NCI-H82 treated with DMSO at 0.1 percent for 48 hours (cell line): ENCODE results near the gene SIX1.

ENCODE experiments used
- DNase-seq: peaks from one replicate; lab custom pipeline; 2025; ENCODE audit not compliant: unreplicated experiment; lab: John Stamatoyannopoulos, UW

The SIX1 gene

DNA sequence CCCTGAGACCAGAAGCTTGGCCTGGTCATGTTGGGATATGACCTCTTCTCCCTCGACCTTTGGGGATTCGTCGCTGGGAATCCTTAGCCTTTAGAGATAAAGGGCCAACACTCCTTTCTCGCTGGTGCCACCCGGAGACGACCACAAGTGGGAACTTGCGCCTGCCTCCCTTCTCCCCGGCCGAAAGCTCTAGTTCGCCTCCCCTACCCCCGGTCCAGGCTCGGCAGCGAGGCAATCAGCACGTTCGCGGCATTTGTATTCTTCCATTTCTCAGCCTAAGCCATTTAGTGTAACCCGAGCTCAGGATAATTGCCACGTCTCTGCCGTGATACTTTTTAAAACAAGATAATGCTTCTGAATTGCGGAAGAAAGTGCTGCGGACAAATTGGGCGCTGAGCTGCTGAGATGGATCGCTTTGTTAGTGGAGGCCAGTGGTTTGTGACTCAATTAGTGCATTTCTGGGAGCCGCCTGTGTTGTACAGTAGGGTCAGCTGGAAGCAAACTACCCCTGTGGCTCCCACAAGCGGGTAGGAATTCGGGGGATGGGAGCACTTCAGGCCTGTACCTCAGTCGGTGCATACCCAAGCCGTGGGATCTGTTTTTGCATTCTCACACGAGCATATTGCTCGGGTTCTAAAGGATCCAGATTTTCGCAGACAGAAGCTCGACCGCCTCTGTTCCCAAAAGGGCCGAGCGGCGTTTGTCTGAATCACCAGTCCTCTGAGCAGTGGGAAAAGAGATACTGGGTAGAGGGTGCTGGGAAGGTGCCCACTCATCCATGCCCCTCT, 6.8 kb upstream of the SIX1 start:
- peak; percentile 76 for DNase-seq

DNA sequence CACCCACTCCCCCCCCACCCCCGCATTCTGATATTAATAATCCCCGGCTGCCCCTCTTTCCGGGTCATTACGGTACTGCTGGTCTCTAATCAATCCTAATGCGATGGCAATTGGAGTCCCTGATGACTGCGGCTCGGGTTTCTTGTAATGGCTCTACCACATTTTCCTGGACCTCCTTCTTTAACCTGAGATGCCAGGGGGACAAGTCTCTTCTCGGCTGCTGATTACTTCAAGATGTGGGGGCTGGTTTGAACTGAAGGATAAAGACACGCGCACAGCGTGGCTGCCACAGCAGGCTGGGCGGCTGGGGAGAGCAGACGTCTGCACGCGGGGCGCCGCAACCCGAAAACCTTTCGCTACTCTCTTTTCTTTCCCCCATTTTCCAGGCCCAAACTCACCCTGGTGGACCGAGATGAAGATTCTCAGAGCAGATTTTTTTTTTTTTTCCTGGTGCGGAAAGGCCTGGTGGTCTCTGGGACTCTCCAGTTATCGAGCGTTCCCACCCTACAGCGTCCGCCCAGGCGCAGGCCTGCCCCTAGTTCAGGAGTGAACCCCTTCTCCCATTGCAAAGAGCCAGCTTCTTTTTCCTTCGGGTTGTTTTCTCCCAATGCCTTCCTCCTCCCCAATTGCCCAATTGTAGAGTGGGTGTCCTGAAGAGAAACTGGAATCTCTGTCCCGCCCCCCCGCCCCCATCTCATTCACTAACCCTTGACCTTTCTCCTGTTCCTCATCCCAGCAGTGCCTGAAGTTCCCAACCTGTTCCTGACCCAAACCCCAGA, 6.0 kb upstream of the SIX1 start:
- peak; percentile 56 for DNase-seq

- DNase-seq: no peak
Observed at GRCh38 chr14:60654334-60654821, 5.1 kb upstream of the SIX1 start.

DNA sequence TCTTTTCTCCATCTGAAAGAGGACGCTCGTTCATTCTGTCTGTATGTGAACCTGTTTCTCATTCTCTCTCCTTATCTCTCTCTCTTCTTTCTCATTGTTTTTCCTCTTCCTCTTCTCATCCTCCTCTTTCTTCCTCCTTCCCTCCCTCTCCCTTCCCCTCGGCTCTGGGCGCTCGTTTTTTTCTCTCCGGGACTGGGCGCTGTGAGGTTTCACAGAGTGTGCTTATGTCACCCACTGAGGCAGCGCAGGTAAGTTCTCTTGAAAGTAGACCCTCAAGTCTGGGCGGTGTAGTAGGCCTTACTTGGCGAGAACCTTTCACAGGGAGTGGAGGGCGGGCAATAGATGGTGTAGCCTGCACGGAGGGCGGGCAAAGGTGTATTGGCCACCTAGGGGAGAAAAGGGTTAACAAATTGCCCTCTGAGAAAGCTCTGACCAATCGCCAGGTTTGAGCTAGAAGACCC, 4.5 kb upstream of the SIX1 start:
- DNase-seq: no peak

DNA sequence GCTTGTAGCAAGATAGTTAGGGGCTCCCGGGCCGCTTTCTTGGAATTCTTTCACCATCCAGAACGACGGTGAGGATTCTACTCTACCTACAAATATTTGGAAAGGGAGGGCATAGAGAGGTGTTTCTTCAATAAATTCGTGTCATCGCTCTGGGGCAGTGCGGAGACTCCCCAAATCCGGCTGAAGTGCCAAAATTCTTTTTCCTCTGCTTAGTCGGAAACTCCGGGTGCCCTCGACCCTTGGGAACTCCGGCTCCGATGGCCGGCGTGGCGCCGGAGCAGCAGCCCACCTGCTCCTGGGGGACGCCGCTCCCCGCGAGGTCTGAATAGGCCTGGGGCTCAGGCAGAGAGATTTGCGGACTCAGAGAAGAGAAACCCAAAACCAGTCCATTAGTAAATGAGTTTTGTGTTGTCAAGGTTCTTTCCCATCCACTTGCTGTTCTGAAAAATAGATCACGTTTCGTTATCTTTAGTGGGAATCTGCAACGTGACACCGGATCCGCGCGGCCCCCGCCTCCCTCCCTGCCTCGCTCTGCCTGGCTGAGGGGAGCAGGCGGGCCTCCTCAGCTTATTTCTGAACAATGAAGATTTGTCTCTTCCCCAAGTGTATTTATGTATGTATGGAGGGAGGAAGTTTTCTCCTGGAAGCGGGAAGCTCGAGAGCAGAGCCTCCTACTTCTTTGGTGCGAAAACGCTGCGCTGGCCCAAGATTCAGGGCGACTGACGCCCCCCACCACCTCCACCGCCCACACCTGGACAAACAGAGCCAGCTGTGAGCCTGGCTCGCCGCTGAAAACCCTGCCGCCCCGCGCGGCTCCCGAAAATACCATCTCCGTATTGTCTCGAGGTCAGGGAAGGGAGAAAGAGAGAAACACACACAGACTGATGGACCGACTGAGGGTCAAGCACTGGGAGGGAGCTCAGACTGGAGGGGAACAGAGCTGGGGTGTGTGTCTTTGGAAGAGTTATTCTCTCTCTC, 3.7 kb upstream of the SIX1 start:
- DNase-seq: no peak

DNA sequence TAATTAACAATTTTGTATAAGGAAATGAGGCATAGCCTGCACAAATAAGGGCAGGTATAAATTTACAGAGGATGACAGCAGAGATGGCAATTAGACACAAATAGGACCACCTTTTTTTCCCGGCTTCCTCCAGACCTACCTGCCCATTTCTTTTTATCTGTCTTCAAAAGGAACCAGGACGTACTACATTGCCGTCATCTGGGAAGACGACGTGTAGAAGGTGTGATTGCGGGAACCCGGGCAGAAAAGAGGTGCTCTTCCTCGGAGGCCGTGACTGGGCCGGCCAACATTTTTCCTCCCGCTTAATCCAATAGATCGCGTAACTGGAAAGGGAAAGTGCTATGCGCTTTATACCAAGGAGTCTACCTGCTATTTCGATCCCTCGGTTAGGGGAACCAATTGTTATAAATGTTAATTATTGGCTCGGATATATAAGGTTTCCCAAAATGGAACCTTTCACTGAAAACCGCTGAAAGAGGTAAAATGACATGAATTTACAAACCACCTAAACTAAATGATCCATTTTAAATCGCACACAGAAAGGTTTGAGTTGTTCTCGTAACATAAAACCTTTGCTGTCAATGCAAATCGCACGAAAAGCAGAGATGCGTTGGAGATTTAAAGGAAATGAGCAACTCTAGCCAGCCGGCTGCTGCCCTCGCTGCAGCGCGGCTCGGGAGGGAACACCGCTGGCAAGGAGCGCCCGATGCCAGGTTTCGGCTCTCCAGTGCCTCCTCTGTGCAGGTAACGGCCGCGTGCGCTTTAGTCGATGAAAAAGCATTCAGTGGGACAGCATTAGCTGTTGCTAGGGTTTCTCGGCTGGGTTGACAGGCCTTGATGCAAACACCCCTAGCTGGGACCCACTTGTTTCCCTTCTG, 2.8 kb upstream of the SIX1 start:
- peak; percentile 31 for DNase-seq

DNA sequence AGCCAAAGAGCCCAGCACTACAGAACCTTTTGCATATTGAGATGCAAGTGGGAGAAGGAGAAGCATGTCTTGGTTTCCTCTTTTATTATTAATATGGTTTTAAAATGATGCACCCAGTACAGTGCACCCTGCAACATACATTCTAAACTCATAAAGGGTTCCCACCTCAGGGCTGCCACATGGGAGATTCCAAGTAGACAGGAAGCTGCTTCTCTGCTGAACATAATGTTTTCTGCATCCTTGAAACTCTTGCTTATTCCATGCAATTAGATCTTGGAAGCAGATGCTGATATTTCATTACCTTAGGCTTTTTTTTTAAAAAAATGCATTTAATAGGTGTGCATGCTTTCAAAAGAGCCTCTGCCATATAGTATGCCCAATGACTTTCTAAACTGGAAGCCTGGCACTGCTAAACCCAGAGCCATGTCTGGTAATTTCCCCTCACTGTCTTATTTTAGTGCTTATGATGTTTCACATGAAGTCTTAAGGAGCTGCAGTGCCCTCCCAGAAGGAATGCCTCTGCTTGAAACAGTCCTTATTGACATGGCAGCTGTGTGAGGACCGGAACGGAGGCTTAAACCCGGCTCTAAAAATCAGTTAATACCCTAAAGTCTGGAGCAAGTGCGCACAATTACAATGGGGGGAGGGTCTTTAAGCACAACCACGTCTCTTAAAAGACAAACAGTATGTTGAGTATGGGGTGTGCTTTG, 2.0 kb upstream of the SIX1 start:
- peak; percentile 51 for DNase-seq

DNA sequence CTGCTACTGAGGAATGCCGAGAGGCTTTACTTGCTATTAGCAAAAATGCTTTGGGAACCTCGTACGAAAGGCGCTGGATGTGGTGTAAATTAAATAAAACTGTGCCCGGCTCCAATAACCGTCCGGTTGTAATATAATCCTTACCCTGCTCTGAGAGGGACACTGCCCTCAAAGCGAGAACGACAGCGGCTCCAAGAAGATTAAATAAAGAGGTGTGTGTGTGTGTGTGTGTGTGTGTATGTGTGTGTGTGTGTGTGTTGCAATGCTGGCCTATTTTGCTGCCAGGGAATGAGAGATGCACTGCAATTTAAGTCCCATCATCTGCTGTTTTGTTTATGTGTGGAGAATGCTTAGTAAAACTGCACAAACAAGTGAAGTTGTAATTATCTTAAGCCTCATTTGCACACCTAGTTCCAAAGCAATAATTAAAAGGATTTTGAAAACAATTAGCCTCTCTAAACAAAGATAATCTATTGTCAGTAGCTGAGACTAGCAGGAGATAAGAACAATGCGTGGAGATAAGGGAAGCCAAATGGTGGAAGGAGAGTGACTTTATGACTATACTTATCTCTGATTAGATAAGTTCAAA, 1.2 kb upstream of the SIX1 start:
- peak; percentile 55 for DNase-seq

GRCh38 chr14:60649875-60650372, 647 bp upstream of the SIX1 start:
- DNase-seq: no peak

- no peak for DNase-seq
Observed at GRCh38 chr14:60648249-60648933, 886 bp downstream of the SIX1 start.

DNA sequence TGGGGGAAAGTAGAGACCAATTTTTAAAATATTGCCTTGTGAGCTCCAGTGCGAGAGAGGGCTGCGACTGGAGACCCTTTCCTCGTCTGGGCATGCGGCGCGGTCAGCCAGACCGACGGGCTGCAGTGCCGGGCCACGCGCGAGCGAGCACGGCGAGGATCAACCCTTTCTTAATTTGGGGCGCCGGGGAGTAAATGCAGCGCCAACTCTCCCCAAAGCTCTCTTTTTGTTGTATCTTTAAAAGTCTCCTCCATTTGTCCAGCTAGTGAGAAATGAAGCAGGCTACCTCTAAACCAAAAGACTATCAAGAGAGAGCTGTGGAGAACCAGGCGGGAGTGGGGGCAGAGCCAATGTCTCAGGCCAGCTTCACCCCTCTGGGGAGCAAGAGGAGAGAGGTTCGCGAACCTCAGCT, 1.4 kb downstream of the SIX1 start:
- no peak for DNase-seq

GRCh38 chr14:60647081-60647836, 2.0 kb downstream of the SIX1 start:
- DNase-seq: peak; percentile 20

DNA sequence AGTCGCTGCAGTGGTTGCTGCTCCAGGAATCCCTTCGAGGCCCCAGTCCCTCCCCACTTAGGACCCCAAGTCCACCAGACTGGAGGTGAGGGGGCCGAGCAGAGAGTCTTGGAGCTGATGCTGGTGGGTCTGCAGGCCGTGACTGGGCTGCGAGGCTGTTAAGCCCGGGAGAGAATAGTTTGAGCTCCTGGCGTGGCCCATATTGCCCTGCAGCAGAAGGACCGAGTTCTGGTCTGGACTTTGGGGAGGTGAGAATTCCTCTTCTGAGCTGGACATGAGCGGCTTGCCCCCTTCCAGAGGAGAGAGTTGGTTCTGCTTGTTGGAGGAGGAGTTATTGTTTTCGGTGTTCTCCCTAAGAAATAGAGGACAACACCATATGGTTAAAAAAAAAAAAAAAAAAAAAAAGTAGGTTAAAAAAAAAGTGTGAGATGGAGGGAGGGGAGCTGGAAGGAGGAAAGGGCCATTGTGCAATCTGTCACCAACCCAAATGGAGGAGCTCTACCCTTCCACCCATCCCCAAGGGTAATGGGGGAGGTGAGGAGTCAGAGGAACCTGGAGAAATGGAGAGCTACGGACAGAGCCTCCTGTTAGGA, 3.0 kb downstream of the SIX1 start:
- DNase-seq: no peak

GRCh38 chr14:60645126-60645741, 4.0 kb downstream of the SIX1 start:
- no peak for DNase-seq

- DNase-seq: no peak
Observed at GRCh38 chr14:60644666-60645065, 4.6 kb downstream of the SIX1 start.

DNA sequence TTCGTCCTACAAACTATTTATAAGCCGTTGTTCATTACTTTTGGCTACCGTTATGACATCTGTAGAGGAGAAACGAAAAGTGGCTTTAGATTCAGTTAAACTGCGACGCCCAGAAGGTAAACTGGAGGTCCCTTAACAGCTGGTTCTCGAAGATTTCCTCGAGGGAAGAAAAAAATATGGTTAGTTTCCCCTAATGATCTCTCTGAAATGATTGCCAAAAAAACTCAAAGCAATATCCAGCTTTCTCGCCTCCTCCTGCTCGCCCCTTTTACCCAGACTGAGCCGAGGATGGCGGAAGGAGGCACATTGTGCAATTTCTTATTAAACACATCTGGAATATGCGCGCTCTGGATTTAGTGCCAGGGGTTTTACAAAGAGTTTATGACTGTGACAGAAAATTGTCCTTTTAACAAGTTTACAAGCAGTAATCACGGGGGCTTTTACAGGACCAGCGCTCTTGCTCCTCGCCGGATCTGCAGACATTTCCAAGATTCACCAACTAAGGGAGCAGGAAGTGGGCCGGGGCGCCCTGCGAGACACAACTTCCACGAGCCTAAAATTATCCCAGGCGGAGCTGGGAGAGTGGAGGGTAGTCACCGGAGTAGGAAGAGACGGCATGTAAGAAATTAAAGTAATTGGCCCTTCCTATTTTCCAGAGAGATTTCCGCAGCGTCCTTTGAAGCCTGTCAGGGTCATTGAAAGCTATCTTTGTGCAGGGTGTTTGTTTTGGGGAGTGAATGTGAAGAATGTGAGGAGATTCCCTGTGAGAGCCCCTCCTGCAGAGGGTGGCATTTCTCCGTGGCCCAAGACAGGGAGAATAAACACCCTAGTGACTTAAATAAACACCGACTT, 5.6 kb downstream of the SIX1 start:
- no peak for DNase-seq
